ENCODE data around the gene ATOSB.

DNA sequence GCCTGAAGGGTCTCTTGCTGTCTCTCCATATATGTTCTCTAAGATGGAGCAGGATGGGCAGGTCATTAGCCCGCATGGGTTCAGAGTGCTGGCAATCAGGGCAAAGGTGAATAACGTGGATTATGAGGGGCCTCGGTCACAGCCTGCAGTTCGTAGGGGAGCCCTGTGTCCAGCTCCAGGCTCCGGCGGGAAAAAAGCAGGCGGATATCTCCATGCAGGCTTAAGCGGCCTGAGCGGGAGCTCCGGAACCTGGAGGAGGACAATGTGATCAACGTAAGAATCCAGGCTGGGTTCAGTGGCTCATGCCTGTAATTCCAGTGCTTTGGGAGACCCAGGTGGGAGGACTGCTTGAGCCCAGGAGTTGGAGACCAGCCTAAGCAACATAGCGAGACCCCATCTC is 10.5 kb downstream of the ATOSB start:
- TF ChIP-seq, protein P1, sequence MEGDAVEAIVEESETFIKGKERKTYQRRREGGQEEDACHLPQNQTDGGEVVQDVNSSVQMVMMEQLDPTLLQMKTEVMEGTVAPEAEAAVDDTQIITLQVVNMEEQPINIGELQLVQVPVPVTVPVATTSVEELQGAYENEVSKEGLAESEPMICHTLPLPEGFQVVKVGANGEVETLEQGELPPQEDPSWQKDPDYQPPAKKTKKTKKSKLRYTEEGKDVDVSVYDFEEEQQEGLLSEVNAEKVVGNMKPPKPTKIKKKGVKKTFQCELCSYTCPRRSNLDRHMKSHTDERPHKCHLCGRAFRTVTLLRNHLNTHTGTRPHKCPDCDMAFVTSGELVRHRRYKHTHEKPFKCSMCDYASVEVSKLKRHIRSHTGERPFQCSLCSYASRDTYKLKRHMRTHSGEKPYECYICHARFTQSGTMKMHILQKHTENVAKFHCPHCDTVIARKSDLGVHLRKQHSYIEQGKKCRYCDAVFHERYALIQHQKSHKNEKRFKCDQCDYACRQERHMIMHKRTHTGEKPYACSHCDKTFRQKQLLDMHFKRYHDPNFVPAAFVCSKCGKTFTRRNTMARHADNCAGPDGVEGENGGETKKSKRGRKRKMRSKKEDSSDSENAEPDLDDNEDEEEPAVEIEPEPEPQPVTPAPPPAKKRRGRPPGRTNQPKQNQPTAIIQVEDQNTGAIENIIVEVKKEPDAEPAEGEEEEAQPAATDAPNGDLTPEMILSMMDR (optimal IDR thresholded peaks at IDR 0.05 in 1 of 3, IDR thresholded peaks at IDR 0.05 in 1 of 3, conservative IDR thresholded peaks at IDR 0.05 in 1 of 3; ENCODE audit: extremely low read depth in 1 of 3, insufficient read depth in 2 of 3, low read length in 3 of 3), result no peak
- no peak for TF ChIP-seq EZH2 (IDR thresholded peaks at IDR 0.05; ENCODE audit: low read length)

Data from keratinocyte (primary cell).